C4-2B (cell line): ENCODE results near the gene RB1.

Experiments used
- H3K27ac ChIP-seq: fragments of 450-650 bp; 2 replicates; pipeline ENCODE4 v1.5.1; 2017
- CTCF ChIP-seq: fragments of 450-650 bp; conservative IDR thresholded peaks from 2 replicates; pipeline ENCODE4 v1.5.1; 2017; ENCODE audit warnings: mild to moderate bottlenecking
- ZFX ChIP-seq: fragments of 450-650 bp; IDR thresholded peaks from 2 replicates; pipeline ENCODE4 v1.6.1; 2017

The RB1 gene

GRCh38 chr13:48263196-48263595 is 40.4 kb upstream of the RB1 start:
- H3K27ac ChIP-seq, result no peak overlapping the region
- no peak for TF ChIP-seq CTCF
- no peak for TF ChIP-seq ZFX

- no peak overlapping the region for H3K27ac ChIP-seq
- no peak for TF ChIP-seq ZFX
- TF ChIP-seq CTCF, result no peak
Observed at GRCh38 chr13:48264058-48264457, 39.5 kb upstream of the RB1 start.

GRCh38 chr13:48265217-48265815 is 38.2 kb upstream of the RB1 start:
- no peak for TF ChIP-seq CTCF
- no peak for TF ChIP-seq ZFX
- H3K27ac ChIP-seq, result no peak overlapping the region

- no peak for TF ChIP-seq CTCF
- no peak for TF ChIP-seq ZFX
- no peak overlapping the region for H3K27ac ChIP-seq
Observed at GRCh38 chr13:48266150-48266549, 37.4 kb upstream of the RB1 start.

- TF ChIP-seq CTCF, result no peak
- no peak for TF ChIP-seq ZFX
- H3K27ac ChIP-seq, result no peak overlapping the region
Observed at GRCh38 chr13:48266701-48267639, 36.6 kb upstream of the RB1 start.

- H3K27ac ChIP-seq, result no peak overlapping the region
- TF ChIP-seq CTCF (no peak), ZFX (no peak)
Observed at GRCh38 chr13:48268019-48268418, 35.5 kb upstream of the RB1 start.

GRCh38 chr13:48273346-48273745 is 30.2 kb upstream of the RB1 start:
- H3K27ac ChIP-seq, result no peak overlapping the region
- TF ChIP-seq CTCF (no peak), ZFX (no peak)
